Gastrocnemius medialis (tissue), 4 donors: ENCODE results near the gene HGFAC. TPM values are rescaled to one million over a fixed set of nuclear protein-coding genes. Genes with fewer than 3 reads are reported as not detected.
A peak's percentile ranks its signal among the peaks of the same experiment; 100 is the strongest.

Source experiments
- ATAC-seq, 2 donors: fragments of 150-250 bp; one replicate each; pipeline ENCODE4 v1.9.1; 2016
- DNase-seq, 2 donors: peaks; one replicate each; pipeline ENCODE4 v3.0.0-alpha.2; 2019
- H3K27ac ChIP-seq, 4 donors: fragments of 200-600 bp; sonication (generic); 1 replicate in 1 of 4; 2 replicates in 3 of 4; pipeline ENCODE4 v1.5.1; 2016 to 2018; ENCODE audit warnings: mild to moderate bottlenecking in 2 of 4, moderate library complexity in 1 of 4
- H3K27me3 ChIP-seq, 3 donors: fragments of 200-600 bp; sonication (generic) in 2 of 3; 1 replicate in 1 of 3; 2 replicates in 2 of 3; pipeline versions ENCODE4 v1.5.1 to v1.6.0; 2016 to 2019; ENCODE audit warnings: mild to moderate bottlenecking in 1 of 3, moderate library complexity in 1 of 3
- H3K36me3 ChIP-seq, 2 donors: fragments of 200-600 bp; sonication (generic) in 1 of 2; one replicate each; pipeline ENCODE4 v1.5.1; 2017 to 2018
- H3K4me1 ChIP-seq, 2 donors: fragments of 200-600 bp; sonication (generic) in 1 of 2; one replicate each; pipeline ENCODE4 v1.5.1; 2016 to 2017; ENCODE audit warnings: mild to moderate bottlenecking in 2 of 2
- H3K4me3 ChIP-seq, 4 donors: fragments of 200-600 bp; sonication (generic) in 3 of 4; 1 replicate in 1 of 4; 2 replicates in 3 of 4; pipeline ENCODE4 v1.5.1; 2016 to 2019; ENCODE audit warnings: mild to moderate bottlenecking in 2 of 4
- H3K9me3 ChIP-seq, 3 donors: fragments of 200-600 bp; sonication (generic) in 2 of 3; 1 replicate in 1 of 3; 2 replicates in 2 of 3; pipeline ENCODE4 v1.5.1; 2016 to 2019
- POLR2A ChIP-seq, 2 donors: fragments of 450-650 bp; IDR thresholded peaks; one replicate each; pipeline ENCODE4 v1.6.1; 2017; ENCODE audit warnings: antibody characterized with exemption in 2 of 2, mild to moderate bottlenecking in 2 of 2, moderate library complexity in 2 of 2
- in situ Hi-C, 4 donors: fragments of 200-750 bp; cut with MboI; loops; one replicate each; pipeline versions ENCODE4 v1.15.0 to v1.8.0; 2017; ENCODE audit warnings: low sequenced_read_pairs in 4 of 4
- intact Hi-C: fragments of 100-400 bp; cut with DNase I; formaldehyde crosslinking; loops from one replicate; pipeline ENCODE4 v1.15.1; 2023; ENCODE audit warnings: low total_unique reads
- total RNA-seq, 4 donors: library from RNA; depleted of rRNA; stranded (reverse); fragments of >200 nt; gene quantifications; one replicate each; pipeline versions ENCODE4 v1.1.0 to v1.2.3, GENCODE V29; 2016
- TF ChIP-seq, protein P1 (sequence below), 5 experiments: fragments of 450-650 bp in 3 of 5; fragments of 200-600 bp in 2 of 5; sonication (generic) in 2 of 5; IDR thresholded peaks in 4 of 5; conservative IDR thresholded peaks in 1 of 5; 1 replicate in 4 of 5; 2 replicates in 1 of 5; pipeline ENCODE4 v1.5.1; 2016 to 2019; ENCODE audit warnings: antibody characterized with exemption in 5 of 5, mild to moderate bottlenecking in 3 of 5, moderate library complexity in 3 of 5

HGFAC gene
- total RNA-seq, 4 donors from 2014 or later, result 0.20 to 0.68 (median 0.59) TPM

DNA sequence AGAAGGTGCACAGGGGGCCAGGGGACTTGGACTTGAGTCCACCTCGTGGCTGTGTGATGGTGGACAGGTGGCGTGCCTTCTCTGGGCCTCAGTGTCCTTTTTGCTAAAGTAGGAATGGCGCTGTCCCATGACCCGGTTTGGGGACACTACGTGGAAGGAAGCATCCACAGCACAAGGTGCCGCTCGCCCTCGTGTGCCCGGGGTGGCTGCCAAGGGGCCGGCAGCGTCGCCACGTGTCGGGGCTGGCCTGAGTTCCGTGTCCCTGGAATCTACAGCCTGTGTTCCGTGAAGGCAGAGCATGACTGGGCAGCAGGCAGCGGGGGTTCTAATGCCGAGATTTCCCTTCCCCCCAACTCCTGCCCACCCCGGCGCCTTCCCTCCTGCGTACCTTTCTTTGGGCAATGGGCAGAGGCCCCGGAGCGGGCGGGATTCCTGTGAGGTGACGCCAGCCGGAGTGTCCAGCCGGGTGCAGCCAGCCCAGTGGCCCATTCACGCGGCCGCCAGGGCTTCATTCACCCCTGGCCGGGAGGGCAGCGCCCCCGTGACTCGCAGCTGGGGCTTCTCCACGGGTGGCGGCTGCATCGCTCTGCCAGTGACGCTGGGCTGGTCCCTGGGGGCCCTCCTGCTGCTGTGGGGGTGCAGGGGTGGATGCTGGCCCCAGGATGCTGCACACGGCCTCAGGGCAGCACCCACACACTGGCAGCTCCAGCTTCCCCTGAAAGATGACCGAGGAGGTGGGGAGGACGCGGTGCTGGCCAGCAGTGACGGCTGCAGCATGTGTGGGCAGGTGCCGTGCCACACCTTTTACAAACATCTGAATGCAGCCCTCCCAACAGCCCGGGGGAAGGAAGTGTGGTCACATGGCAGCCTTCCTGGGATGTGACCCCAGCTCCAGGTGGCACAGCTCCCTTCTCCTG is 42.5 kb downstream of the HGFAC start:
- peak overlapping the region; percentile 99 to 100 (median 99) for H3K27ac ChIP-seq
- peak; percentile 55 to 69 for ATAC-seq
- H3K4me1 ChIP-seq, result peaks cover 53 to 72% of the 10 kb centered on the region in 2 donors
- peak; percentile 90 to 98 for DNase-seq
- TF ChIP-seq, protein P1, sequence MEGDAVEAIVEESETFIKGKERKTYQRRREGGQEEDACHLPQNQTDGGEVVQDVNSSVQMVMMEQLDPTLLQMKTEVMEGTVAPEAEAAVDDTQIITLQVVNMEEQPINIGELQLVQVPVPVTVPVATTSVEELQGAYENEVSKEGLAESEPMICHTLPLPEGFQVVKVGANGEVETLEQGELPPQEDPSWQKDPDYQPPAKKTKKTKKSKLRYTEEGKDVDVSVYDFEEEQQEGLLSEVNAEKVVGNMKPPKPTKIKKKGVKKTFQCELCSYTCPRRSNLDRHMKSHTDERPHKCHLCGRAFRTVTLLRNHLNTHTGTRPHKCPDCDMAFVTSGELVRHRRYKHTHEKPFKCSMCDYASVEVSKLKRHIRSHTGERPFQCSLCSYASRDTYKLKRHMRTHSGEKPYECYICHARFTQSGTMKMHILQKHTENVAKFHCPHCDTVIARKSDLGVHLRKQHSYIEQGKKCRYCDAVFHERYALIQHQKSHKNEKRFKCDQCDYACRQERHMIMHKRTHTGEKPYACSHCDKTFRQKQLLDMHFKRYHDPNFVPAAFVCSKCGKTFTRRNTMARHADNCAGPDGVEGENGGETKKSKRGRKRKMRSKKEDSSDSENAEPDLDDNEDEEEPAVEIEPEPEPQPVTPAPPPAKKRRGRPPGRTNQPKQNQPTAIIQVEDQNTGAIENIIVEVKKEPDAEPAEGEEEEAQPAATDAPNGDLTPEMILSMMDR (IDR thresholded peaks at IDR 0.05 in 4 of 5, conservative IDR thresholded peaks at IDR 0.05 in 1 of 5), result peak in 1 of 5 experiments; percentile 9
- TF ChIP-seq POLR2A (IDR thresholded peaks at IDR 0.05), result peak; percentile 65 to 70
- H3K36me3 ChIP-seq, result no peaks in the 10 kb centered on the region
- in situ Hi-C loops (no loop called here), intact Hi-C loops (loop anchor here (2.0 to 5.0 kb wide), 3 partner anchors 192 to 282 kb away; partner anchors contain the start of gene RGS12)
- H3K9me3 ChIP-seq, result no peaks in the 10 kb centered on the region
- H3K27me3 ChIP-seq, result no peaks in the 10 kb centered on the region
- peak overlapping the region; percentile 15 to 41 (median 26) for H3K4me3 ChIP-seq

DNA sequence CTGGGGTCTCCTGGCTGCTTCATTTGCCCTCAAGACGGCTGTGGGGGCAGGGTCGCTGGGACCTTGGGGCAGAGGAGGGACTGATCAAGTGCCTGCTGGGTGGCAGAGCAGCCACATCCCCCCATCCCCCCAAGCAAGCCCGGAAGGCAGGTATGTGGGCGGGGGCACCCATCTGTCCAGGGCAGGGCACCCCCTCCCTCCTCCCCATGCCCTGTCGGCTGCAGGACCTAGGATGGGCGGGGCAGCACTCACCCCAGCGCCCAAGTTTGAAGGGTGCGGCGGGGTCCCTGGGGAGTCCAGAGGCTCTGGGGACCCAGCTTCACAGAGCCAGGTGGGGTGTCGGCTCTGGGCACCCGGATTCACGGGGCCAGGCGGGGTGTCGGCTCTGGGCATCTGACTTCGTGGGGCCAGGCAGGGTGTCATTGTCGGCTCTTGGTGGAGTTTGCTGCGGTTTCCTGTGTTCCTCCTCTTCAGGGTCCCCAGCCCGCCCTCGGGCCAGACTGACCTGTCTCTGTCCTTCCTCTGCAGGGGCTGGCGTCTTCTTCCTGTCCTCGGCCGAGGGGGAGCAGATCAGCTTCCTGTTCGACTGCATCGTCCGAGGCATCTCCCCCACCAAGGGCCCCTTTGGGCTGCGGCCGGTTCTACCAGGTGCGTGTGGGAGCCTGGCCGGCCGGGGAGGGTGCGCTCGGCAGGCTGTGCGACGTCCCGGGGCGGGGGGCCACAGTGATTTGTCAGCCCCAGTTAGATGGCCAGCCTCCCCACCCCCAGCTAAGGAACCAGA is 43.4 kb downstream of the HGFAC start:
- no peaks in the 10 kb centered on the region for H3K27me3 ChIP-seq
- in situ Hi-C loops (no loop called here), intact Hi-C loops (loop anchor here (2.0 kb wide), 1 partner anchor 264 kb away; no protein-coding TSS in a partner anchor)
- peak overlapping the region; percentile 99 to 100 (median 99) for H3K27ac ChIP-seq
- H3K4me3 ChIP-seq, result peak overlapping the region in 3 of 4 donors; percentile 25 to 41 (median 26)
- peaks cover 46 to 64% of the 10 kb centered on the region in 2 donors for H3K4me1 ChIP-seq
- no peak for TF ChIP-seq POLR2A (IDR thresholded peaks at IDR 0.05)
- TF ChIP-seq, protein P1 (IDR thresholded peaks at IDR 0.05 in 4 of 5, conservative IDR thresholded peaks at IDR 0.05 in 1 of 5), result no peak
- ATAC-seq (no peak), DNase-seq (no peak)
- H3K9me3 ChIP-seq, result no peaks in the 10 kb centered on the region
- no peaks in the 10 kb centered on the region for H3K36me3 ChIP-seq

DNA sequence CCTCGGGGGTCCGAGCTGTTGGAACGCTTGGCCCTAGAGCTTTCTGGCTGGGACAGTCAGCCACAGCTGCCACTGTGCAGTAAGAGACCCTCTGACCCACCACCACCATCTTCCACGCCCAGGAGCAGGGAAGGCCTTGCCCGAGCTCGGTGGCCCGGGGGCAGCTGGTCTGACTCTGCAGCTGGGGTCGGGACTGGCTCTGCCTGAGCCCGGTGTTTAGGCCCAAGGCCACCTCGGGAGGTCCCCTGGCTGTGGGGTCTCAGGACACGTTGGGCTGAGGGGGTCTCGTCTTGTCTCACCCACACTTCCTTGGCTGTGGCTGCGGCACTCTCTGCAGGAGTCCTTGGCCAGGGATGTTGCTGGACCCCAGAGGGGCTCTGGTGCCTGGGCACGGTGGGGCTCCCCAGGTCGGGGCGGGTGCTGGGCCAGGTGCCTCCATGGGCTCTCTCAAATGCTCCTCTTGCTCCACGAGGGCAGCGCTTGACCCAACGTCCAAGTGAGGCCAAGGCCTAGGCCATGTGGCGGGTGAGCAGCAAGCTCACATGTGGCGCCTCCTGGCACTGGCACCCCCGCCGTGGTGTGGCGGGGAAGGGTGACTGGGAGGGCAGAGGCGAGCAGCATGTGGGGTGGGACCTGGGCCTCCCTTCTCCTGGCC is 44.2 kb downstream of the HGFAC start:
- intact Hi-C loops (loop anchor here (2.0 kb wide), 1 partner anchor 265 kb away; no protein-coding TSS in a partner anchor), in situ Hi-C loops (no loop called here)
- no peak for ATAC-seq
- no peak for TF ChIP-seq POLR2A (IDR thresholded peaks at IDR 0.05)
- TF ChIP-seq, protein P1 (IDR thresholded peaks at IDR 0.05 in 4 of 5, conservative IDR thresholded peaks at IDR 0.05 in 1 of 5), result no peak
- Histone ChIP-seq H3K4me3 (peak overlapping the region in 1 of 4 donors; percentile 26), H3K9me3 (no peaks in the 10 kb centered on the region), H3K27me3 (no peaks in the 10 kb centered on the region), H3K36me3 (no peaks in the 10 kb centered on the region), H3K4me1 (peaks cover 38 to 55% of the 10 kb centered on the region in 2 donors), H3K27ac (peak overlapping the region; percentile 99 to 100 (median 99))
- peak in 1 of 2 donors; percentile 70 for DNase-seq
